K562 (cell line): ENCODE data around the gene PIP4K2C. TPM values are rescaled to one million over a fixed set of nuclear protein-coding genes. Genes with fewer than 3 reads are reported as not detected.

Experiments used
- ATAC-seq: fragments of 200-7000 bp; cut with Tn5 transposase; 3 replicates; pipeline ENCODE4 v1.9.1; 2020; ENCODE audit warnings: moderate library complexity
- BruUV-seq: library from RNA; stranded (reverse); fragments of 400-500 nt; replicated peaks from 2 replicates; lab custom pipeline; 2021; lab: Mats Ljungman, UMichigan
- CTCF ChIA-PET: fragments of 300-600 bp; formaldehyde crosslinking; extraction: SDS; loops from one replicate; lab custom pipeline; 2021; ENCODE audit warnings: low intra/inter-chr PET ratio; lab: Yijun Ruan, JAX
- POLR2A ChIA-PET: fragments of 300-600, 350-650 bp; sonication (Branson Sonifier 250); formaldehyde crosslinking; extraction: SDS; loops from one replicate; lab custom pipeline; 2021; ENCODE audit warnings: antibody characterized with exemption, inconsistent platforms; lab: Yijun Ruan, JAX
- DNase-seq, 4 experiments: peaks; one replicate each; pipeline versions ENCODE4 v3.0.0 to v3.0.0-alpha.2; 2011 to 2018; ENCODE audit warnings: low spot score in 3 of 4, mixed read lengths in 3 of 4; ENCODE audit errors: extremely low read depth in 1 of 4
- FAIRE-seq: peaks from 2 replicates; lab custom pipeline; 2011; peaks lifted over from hg19 to GRCh38; lab: Jason Lieb, UNC
- H2AFZ ChIP-seq: 2 replicates; pipeline ENCODE4 v1.6.0; 2011; ENCODE audit warnings: low read depth, low read length, control low read depth, inconsistent platforms
- H3K27ac ChIP-seq: fragments of 200-600 bp; 3 replicates; pipeline ENCODE4 v1.8.0; 2011; ENCODE audit warnings: low read depth, mild to moderate bottlenecking, control low read depth, inconsistent platforms, low read length, moderate library complexity, mixed read lengths; ENCODE audit errors: extremely low read depth
- H3K27me3 ChIP-seq, 2 experiments: fragments of 300-600 bp in 1 of 2; 2 replicates in 1 of 2; 3 replicates in 1 of 2; pipeline versions ENCODE4 v1.6.0 to v1.8.0; 2011; ENCODE audit warnings: inconsistent platforms in 2 of 2, low read length in 2 of 2, mild to moderate bottlenecking in 1 of 2, mixed read lengths in 1 of 2, moderate library complexity in 1 of 2; ENCODE audit not compliant: control insufficient read depth in 2 of 2, insufficient read depth in 2 of 2
- H3K36me3 ChIP-seq: fragments of 300-600 bp; 3 replicates; pipeline ENCODE4 v1.8.0; 2011; ENCODE audit warnings: mild to moderate bottlenecking, low read length, inconsistent platforms; ENCODE audit not compliant: control insufficient read depth, insufficient read depth
- H3K4me1 ChIP-seq, 2 experiments: fragments of 200-600 bp in 1 of 2; replicated peaks in 1 of 2; 2 replicates in 1 of 2; 3 replicates in 1 of 2; pipeline versions ENCODE4 v1.5.1 to v1.8.0; 2011; ENCODE audit warnings: inconsistent platforms in 2 of 2, low read length in 2 of 2, mild to moderate bottlenecking in 1 of 2, mixed read lengths in 1 of 2, moderate library complexity in 1 of 2; ENCODE audit not compliant: control insufficient read depth in 2 of 2, insufficient read depth in 2 of 2
- H3K4me2 ChIP-seq: 2 replicates; pipeline ENCODE4 v1.6.1; 2011; ENCODE audit warnings: low read length, control low read depth, inconsistent platforms, mixed read lengths; ENCODE audit not compliant: insufficient read depth
- H3K4me3 ChIP-seq: fragments of 200-600 bp; sonication (generic), shearing (Covaris generic); 2 replicates; pipeline ENCODE4 v1.5.1; 2016; ENCODE audit warnings: control low read depth, inconsistent platforms
- H3K79me2 ChIP-seq: fragments of 200-600 bp; 3 replicates; pipeline ENCODE4 v1.8.0; 2011; ENCODE audit warnings: low read length, inconsistent platforms; ENCODE audit not compliant: control insufficient read depth, insufficient read depth
- H3K9ac ChIP-seq, 2 experiments: 2 replicates each; pipeline versions ENCODE4 v1.6.0 to v1.6.1; 2011; ENCODE audit warnings: low read depth in 2 of 2, low read length in 2 of 2, control low read depth in 1 of 2, inconsistent platforms in 1 of 2, mild to moderate bottlenecking in 1 of 2, mixed read lengths in 1 of 2; ENCODE audit not compliant: insufficient read depth in 1 of 2
- H3K9me1 ChIP-seq: one replicate; pipeline ENCODE4 v1.6.0; 2011; ENCODE audit warnings: inconsistent platforms, mild to moderate bottlenecking, low read length, moderate library complexity; ENCODE audit not compliant: control insufficient read depth, insufficient read depth
- H3K9me3 ChIP-seq: replicated peaks from 2 replicates; pipeline ENCODE4 v1.5.1; 2011; ENCODE audit warnings: low read depth, low read length, inconsistent platforms; ENCODE audit not compliant: control insufficient read depth, insufficient read depth
- H4K20me1 ChIP-seq: replicated peaks from 2 replicates; pipeline ENCODE4 v1.6.1; 2011; ENCODE audit warnings: low read length, inconsistent platforms, mixed read lengths; ENCODE audit not compliant: control insufficient read depth, insufficient read depth
- CBX1 ChIP-seq: sonication (generic); IDR thresholded peaks from 2 replicates; pipeline ENCODE4 v1.6.1; 2016; ENCODE audit warnings: antibody characterized with exemption, low read depth, mild to moderate bottlenecking
- CHD2 ChIP-seq: IDR thresholded peaks from 2 replicates; pipeline ENCODE4 v1.6.1; 2011; ENCODE audit warnings: low read depth, low read length
- HNRNPUL1 ChIP-seq: fragments of 200-400 bp; formaldehyde crosslinking; IDR thresholded peaks from 2 replicates; pipeline ENCODE4 v1.6.1; 2017; ENCODE audit warnings: low read length
- SIX5 ChIP-seq, 2 experiments: IDR thresholded peaks; 2 replicates each; pipeline ENCODE4 v1.6.1; 2011; ENCODE audit warnings: low read length in 2 of 2, borderline replicate concordance in 1 of 2, low read depth in 1 of 2, mild to moderate bottlenecking in 1 of 2, moderate library complexity in 1 of 2; ENCODE audit not compliant: insufficient read depth in 1 of 2
- TCF7L2 ChIP-seq: fragments of 150-350 bp; IDR thresholded peaks from 2 replicates; pipeline ENCODE4 v1.6.1; 2016; ENCODE audit warnings: low read depth, mild to moderate bottlenecking, low read length, moderate library complexity
- ZEB2 ChIP-seq: fragments of 450-650 bp; IDR thresholded peaks from 2 replicates; pipeline ENCODE4 v1.6.1; 2016
- WGBS: fragments of 100-300 bp; shearing (Covaris generic); methylation state at CpG from one replicate; pipeline ENCODE4 v1.1.6; 2016; ENCODE audit warnings: low coverage, mixed read lengths; ENCODE audit not compliant: insufficient coverage; ENCODE audit errors: missing lambda C conversion rate; 5-methylcytosine and 5-hydroxymethylcytosine counted together
- in situ Hi-C: fragments of 300-500 bp; cut with MboI; formaldehyde crosslinking; loops from 4 replicates; pipeline ENCODE4 v1.15.0; 2018; ENCODE audit warnings: inconsistent platforms, mixed read lengths
- intact Hi-C: fragments of 100-400 bp; cut with micrococcal nuclease; formaldehyde crosslinking; loops from 2 replicates; pipeline ENCODE4 v1.14.2; 2022
- polyA plus RNA-seq, 8 experiments: library from polyadenylated mRNA; depleted of rRNA in 4 of 8; stranded (reverse) in 5 of 8; unstranded in 3 of 8; fragments of >200 nt; fragmentation: Nextera tagmentation in 2 of 8; fragmentation: Illumina TruSeq in 1 of 8; extraction: Ambion mirVana in 2 of 8; extraction: Trizol in 1 of 8; gene quantifications; 2 replicates each; pipeline versions ENCODE4 v1.2.1 to v1.2.3, GENCODE V29; 2011 to 2014; ENCODE audit warnings: inconsistent platforms in 1 of 8, missing spikeins in 1 of 8
- total RNA-seq, 7 experiments: library from RNA; depleted of rRNA in 6 of 7; stranded (reverse); fragments of >200 nt in 6 of 7; fragmentation: Illumina TruSeq in 2 of 7; extraction: Trizol in 2 of 7; gene quantifications; 2 replicates each; pipeline versions ENCODE4 v1.2.1 to v1.2.3, GENCODE V29; 2011 to 2021; ENCODE audit warnings: low replicate concordance in 1 of 7
- TF ChIP-seq, protein P1 (sequence below): fragments of 450-650 bp; IDR thresholded peaks from 2 replicates; pipeline ENCODE4 v1.6.1; 2018; ENCODE audit not compliant: partially characterized antibody
- TF ChIP-seq, protein P2 (sequence below): fragments of 450-650 bp; formaldehyde crosslinking; IDR thresholded peaks from 2 replicates; pipeline ENCODE4 v1.4.0; 2022; ENCODE audit warnings: missing genetic modification characterization
- TF ChIP-seq, protein P3 (sequence below): sonication (generic); formaldehyde crosslinking; IDR thresholded peaks from 2 replicates; pipeline ENCODE4 v1.8.1; 2023; ENCODE audit warnings: mild to moderate bottlenecking, missing genetic modification reagents
- TF ChIP-seq, protein P4 (sequence below): IDR thresholded peaks from 2 replicates; pipeline ENCODE4 v1.6.1; 2014; ENCODE audit warnings: antibody characterized with exemption
- TF ChIP-seq, protein P5 (sequence below): fragments of 250-450 bp; sonication (Bioruptor Pico); IDR thresholded peaks from 2 replicates; pipeline ENCODE4 v1.8.0; 2022; ENCODE audit warnings: moderate library complexity, mild to moderate bottlenecking, inconsistent platforms

Gene PIP4K2C
- total and polyA plus RNA-seq, 9 of the 15 experiments (the other 6 are each of a cell fraction or from before 2014, with no cell fraction given): 9.0 to 41.4 (median 18.3) TPM

DNA sequence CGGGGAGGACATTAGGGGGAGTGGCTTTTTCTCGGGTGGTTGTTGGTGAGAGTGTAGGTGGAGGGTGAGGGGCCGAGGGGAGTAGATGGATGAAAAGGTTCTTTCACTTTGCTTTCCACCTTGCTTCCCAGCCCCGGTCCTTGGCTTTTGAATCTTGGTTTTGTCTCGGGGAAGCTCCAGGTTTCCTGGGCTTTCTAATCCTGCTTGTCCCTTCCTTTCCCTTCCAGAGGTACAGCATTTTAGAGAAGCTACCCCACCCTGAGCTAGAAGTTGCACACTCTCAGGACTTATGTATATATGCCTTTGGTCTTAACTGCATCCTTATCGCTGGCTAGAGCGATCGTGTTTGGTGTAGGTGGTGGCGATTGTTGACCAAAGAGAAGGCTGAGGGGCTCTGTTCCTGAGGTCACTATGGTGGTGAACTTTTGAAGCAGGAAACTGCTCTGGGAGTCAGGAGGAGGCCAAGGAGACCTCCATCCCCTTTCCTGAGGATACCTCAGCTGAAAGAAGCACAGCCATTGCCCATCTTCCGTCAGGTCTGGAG is 862 bp downstream of the PIP4K2C start (continued):
- TF ChIP-seq, protein P1, sequence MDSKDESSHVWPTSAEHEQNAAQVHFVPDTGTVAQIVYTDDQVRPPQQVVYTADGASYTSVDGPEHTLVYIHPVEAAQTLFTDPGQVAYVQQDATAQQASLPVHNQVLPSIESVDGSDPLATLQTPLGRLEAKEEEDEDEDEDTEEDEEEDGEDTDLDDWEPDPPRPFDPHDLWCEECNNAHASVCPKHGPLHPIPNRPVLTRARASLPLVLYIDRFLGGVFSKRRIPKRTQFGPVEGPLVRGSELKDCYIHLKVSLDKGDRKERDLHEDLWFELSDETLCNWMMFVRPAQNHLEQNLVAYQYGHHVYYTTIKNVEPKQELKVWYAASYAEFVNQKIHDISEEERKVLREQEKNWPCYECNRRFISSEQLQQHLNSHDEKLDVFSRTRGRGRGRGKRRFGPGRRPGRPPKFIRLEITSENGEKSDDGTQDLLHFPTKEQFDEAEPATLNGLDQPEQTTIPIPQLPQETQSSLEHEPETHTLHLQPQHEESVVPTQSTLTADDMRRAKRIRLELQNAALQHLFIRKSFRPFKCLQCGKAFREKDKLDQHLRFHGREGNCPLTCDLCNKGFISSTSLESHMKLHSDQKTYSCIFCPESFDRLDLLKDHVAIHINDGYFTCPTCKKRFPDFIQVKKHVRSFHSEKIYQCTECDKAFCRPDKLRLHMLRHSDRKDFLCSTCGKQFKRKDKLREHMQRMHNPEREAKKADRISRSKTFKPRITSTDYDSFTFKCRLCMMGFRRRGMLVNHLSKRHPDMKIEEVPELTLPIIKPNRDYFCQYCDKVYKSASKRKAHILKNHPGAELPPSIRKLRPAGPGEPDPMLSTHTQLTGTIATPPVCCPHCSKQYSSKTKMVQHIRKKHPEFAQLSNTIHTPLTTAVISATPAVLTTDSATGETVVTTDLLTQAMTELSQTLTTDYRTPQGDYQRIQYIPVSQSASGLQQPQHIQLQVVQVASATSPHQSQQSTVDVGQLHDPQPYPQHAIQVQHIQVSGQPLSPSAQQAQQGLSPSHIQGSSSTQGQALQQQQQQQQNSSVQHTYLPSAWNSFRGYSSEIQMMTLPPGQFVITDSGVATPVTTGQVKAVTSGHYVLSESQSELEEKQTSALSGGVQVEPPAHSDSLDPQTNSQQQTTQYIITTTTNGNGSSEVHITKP: peak; percentile 82

DNA sequence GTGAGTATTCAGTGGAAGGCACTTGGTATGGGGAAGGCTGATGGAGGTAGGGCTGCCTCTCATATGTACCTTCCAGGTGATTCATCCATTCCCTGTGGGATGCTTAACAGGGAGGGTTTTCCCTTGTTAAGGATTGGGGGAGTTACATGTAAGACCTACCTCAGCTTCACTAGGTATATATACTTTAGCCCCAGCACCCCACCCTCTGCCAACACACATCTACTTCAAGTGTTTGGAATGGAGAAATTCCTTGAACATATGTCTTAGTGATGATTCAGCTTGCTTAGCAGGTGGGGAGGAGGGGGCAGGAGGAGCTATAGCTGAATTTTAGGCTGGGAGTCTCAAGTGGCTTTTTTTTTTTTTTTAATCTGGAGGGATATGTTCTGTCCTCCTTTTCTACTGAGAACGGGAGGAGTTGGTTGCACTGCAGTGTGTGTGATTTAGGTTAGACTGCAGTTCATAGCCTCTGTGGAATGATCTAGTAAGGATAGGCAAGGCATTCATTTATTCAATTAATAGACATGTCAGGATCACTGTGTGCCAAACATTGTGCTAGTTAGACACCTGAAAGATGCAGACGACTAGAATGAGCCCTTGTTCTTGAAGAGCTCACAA is 1.7 kb downstream of the PIP4K2C start:
- CTCF ChIA-PET: interaction anchor here (1.2 kb wide), 1 partner anchor 101 kb away, joined by 3 read pairs; the partner anchor contains the start of gene OS9
- WGBS: 39% methylated on average over 2 of the region's 2 CpGs
- TF ChIP-seq ZEB2 (no peak), HNRNPUL1 (no peak), CHD2 (no peak), CBX1 (no peak), TCF7L2 (no peak), SIX5 (IDR thresholded peaks at IDR 0.05; ENCODE audit: borderline replicate concordance in 1 of 2, insufficient read depth in 1 of 2, low read depth in 1 of 2, low read length in 2 of 2) (no peak)
- TF ChIP-seq, protein P2, sequence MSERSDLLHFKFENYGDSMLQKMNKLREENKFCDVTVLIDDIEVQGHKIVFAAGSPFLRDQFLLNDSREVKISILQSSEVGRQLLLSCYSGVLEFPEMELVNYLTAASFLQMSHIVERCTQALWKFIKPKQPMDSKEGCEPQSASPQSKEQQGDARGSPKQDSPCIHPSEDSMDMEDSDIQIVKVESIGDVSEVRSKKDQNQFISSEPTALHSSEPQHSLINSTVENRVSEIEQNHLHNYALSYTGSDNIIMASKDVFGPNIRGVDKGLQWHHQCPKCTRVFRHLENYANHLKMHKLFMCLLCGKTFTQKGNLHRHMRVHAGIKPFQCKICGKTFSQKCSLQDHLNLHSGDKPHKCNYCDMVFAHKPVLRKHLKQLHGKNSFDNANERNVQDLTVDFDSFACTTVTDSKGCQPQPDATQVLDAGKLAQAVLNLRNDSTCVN (CRISPR knock-in tag): no peak
- TF ChIP-seq, protein P3, sequence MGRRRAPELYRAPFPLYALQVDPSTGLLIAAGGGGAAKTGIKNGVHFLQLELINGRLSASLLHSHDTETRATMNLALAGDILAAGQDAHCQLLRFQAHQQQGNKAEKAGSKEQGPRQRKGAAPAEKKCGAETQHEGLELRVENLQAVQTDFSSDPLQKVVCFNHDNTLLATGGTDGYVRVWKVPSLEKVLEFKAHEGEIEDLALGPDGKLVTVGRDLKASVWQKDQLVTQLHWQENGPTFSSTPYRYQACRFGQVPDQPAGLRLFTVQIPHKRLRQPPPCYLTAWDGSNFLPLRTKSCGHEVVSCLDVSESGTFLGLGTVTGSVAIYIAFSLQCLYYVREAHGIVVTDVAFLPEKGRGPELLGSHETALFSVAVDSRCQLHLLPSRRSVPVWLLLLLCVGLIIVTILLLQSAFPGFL: no peak
- TF ChIP-seq, protein P4, sequence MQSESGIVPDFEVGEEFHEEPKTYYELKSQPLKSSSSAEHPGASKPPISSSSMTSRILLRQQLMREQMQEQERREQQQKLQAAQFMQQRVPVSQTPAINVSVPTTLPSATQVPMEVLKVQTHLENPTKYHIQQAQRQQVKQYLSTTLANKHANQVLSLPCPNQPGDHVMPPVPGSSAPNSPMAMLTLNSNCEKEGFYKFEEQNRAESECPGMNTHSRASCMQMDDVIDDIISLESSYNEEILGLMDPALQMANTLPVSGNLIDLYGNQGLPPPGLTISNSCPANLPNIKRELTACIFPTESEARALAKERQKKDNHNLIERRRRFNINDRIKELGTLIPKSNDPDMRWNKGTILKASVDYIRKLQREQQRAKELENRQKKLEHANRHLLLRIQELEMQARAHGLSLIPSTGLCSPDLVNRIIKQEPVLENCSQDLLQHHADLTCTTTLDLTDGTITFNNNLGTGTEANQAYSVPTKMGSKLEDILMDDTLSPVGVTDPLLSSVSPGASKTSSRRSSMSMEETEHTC: no peak
- TF ChIP-seq, protein P5, sequence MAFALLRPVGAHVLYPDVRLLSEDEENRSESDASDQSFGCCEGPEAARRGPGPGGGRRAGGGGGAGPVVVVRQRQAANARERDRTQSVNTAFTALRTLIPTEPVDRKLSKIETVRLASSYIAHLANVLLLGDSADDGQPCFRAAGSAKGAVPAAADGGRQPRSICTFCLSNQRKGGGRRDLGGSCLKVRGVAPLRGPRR (CRISPR knock-in tag): no peak

More for the DNA sequence above, 1.7 kb downstream of the PIP4K2C start:
- Histone ChIP-seq H3K9me3 (no peaks in the 10 kb centered on the region), H3K36me3 (peaks cover 39% of the 10 kb centered on the region; the same call in 2 of the 3 replicates), H3K27me3 (no peaks in the 10 kb centered on the region), H3K4me2 (peak overlapping the region; percentile 77; the same call in 1 of the 2 replicates), H3K4me1 (peaks cover 22 to 23% of the 10 kb centered on the region in 2 experiments), H3K27ac (no peak overlapping the region), H3K9ac (no peak overlapping the region; a peak in 1 of 4 replicates), H3K79me2 (peaks cover 27% of the 10 kb centered on the region), H3K9me1 (no peaks in the 10 kb centered on the region), H4K20me1 (no peaks in the 10 kb centered on the region), H3K4me3 (peak overlapping the region; percentile 72; the same call in 1 of the 2 replicates), H2AFZ (no peak overlapping the region)
- no TSS peak for BruUV-seq
- FAIRE-seq: no peak
- no peak for ATAC-seq
- intact Hi-C loops (no loop called here), in situ Hi-C loops (no loop called here)
- POLR2A ChIA-PET: interaction anchor here (0.5 to 4.2 kb wide), 12 partner anchors 8 to 215 kb away, joined by 3 to 20 read pairs (median 4); partner anchors contain the start of genes DDIT3, OS9 and TSPAN31
- DNase-seq: no peak
